22Rv1 (cell line): ENCODE data around the gene CEP192.
A peak's percentile ranks its signal among the peaks of the same experiment; 100 is the strongest.

Source experiments
- CTCF ChIP-seq: fragments of 450-650 bp; IDR thresholded peaks from 2 replicates; pipeline ENCODE4 v1.5.1; 2017; ENCODE audit warnings: mild to moderate bottlenecking
- ZFX ChIP-seq: fragments of 450-650 bp; IDR thresholded peaks from 2 replicates; pipeline ENCODE4 v1.6.1; 2017; ENCODE audit warnings: antibody characterized with exemption, borderline replicate concordance

GRCh38 chr18:13159579-13159978 lies 168.4 kb downstream of the CEP192 start:
- TF ChIP-seq CTCF (peak; percentile 89), ZFX (no peak)
